Natural killer cell (primary cell): ENCODE measurements around the gene RRP8. TPM values are rescaled to one million over a fixed set of nuclear protein-coding genes. Genes with fewer than 3 reads are reported as not detected.

ENCODE experiments used
- ATAC-seq, 3 donors: fragments of 150-1000 bp in 2 of 3; fragments of 200-7000 bp in 1 of 3; cut with Tn5 transposase; 1 replicate in 1 of 3; 2 replicates in 2 of 3; pipeline ENCODE4 v1.10.0; 2021; ENCODE audit warnings: mild to moderate bottlenecking in 2 of 3, moderate library complexity in 2 of 3
- DNase-seq, 2 donors: peaks; one replicate each; pipeline versions ENCODE4 v3.0.0 to v3.0.0-alpha.2; 2013 to 2021; ENCODE audit warnings: mixed read lengths in 1 of 2
- H3K27ac ChIP-seq: one replicate; pipeline ENCODE4 v1.5.1; 2013; ENCODE audit warnings: mild to moderate bottlenecking, low read length
- H3K27me3 ChIP-seq: one replicate; pipeline ENCODE4 v1.6.1; 2013; ENCODE audit warnings: low read length; ENCODE audit not compliant: control insufficient read depth, insufficient read depth
- H3K36me3 ChIP-seq: one replicate; pipeline ENCODE4 v1.6.1; 2013; ENCODE audit warnings: low read length; ENCODE audit not compliant: control insufficient read depth, insufficient read depth
- H3K4me1 ChIP-seq: one replicate; pipeline ENCODE4 v1.6.1; 2013; ENCODE audit warnings: low read length; ENCODE audit not compliant: control insufficient read depth, insufficient read depth
- H3K4me3 ChIP-seq: one replicate; pipeline ENCODE4 v1.5.1; 2013; ENCODE audit warnings: low read length
- H3K9me3 ChIP-seq: one replicate; pipeline ENCODE4 v1.6.1; 2013; ENCODE audit warnings: low read length; ENCODE audit not compliant: control insufficient read depth, insufficient read depth
- H3K27ac Mint-ChIP-seq, 2 donors: one replicate each; pipeline ENCODE4 v1.8.0; 2022; ENCODE audit warnings: mild to moderate bottlenecking in 2 of 2, mixed read lengths in 2 of 2, moderate library complexity in 1 of 2
- H3K27me3 Mint-ChIP-seq, 2 donors: one replicate each; pipeline ENCODE4 v1.8.0; 2022; ENCODE audit warnings: low read depth in 2 of 2, mixed read lengths in 2 of 2
- H3K36me3 Mint-ChIP-seq: one replicate; pipeline ENCODE4 v1.8.0; 2022; ENCODE audit warnings: mixed read lengths
- H3K4me1 Mint-ChIP-seq, 2 donors: one replicate each; pipeline ENCODE4 v1.8.0; 2022; ENCODE audit warnings: mixed read lengths in 2 of 2
- H3K4me3 Mint-ChIP-seq: one replicate; pipeline ENCODE4 v1.8.0; 2022; ENCODE audit warnings: mild to moderate bottlenecking, moderate library complexity, mixed read lengths
- H3K9me3 Mint-ChIP-seq, 2 donors: one replicate each; pipeline ENCODE4 v1.8.0; 2022; ENCODE audit warnings: mixed read lengths in 2 of 2
- CTCF ChIP-seq: fragments of 200-600 bp; IDR thresholded peaks from one replicate; pipeline ENCODE4 v1.8.0; 2022; ENCODE audit warnings: antibody characterized with exemption
- WGBS: methylation state at CpG from one replicate; pipeline ENCODE4 v1.1.7; 2013; ENCODE audit warnings: missing lambda C conversion rate; ENCODE audit not compliant: insufficient coverage; 5-methylcytosine and 5-hydroxymethylcytosine counted together
- intact Hi-C: fragments of 100-400 bp; cut with micrococcal nuclease; formaldehyde crosslinking; loops from one replicate; pipeline ENCODE4 v1.14.2; 2022
- total RNA-seq, 4 donors: library from RNA; stranded (reverse); fragments of 120-200 nt in 1 of 4; gene quantifications; one replicate each; pipeline versions ENCODE4 v1.2.3 to v1.2.4, GENCODE V29; 2013 to 2022

RRP8 gene
- total RNA-seq, 3 donors from 2014 or later (not counting 1 experiment from before 2014, with no cell fraction given): 31.3 to 35.9 (median 31.9) TPM

GRCh38 chr11:6629573-6629891 is 26.1 kb upstream of the RRP8 start:
- no peak for ATAC-seq
- DNase-seq: no peak
- peaks cover 9% of the 10 kb centered on the region for H3K4me1 ChIP-seq
- Mint-ChIP-seq H3K9me3 (no peaks in the 10 kb centered on the region), H3K4me3 (no peak overlapping the region), H3K4me1 (peaks cover 9 to 12% of the 10 kb centered on the region in 2 donors), H3K27ac (no peak overlapping the region), H3K27me3 (no peaks in the 10 kb centered on the region), H3K36me3 (no peaks in the 10 kb centered on the region)
- intact Hi-C loops: no loop called here
- no peak overlapping the region for H3K27ac ChIP-seq
- 96% methylated on average over 24 of the region's 24 CpGs for whole genome bisulfite sequencing
- H3K4me3 ChIP-seq: no peak overlapping the region
- H3K9me3 ChIP-seq: no peaks in the 10 kb centered on the region
- no peak for TF ChIP-seq CTCF
- no peaks in the 10 kb centered on the region for H3K27me3 ChIP-seq
- H3K36me3 ChIP-seq: no peaks in the 10 kb centered on the region

DNA sequence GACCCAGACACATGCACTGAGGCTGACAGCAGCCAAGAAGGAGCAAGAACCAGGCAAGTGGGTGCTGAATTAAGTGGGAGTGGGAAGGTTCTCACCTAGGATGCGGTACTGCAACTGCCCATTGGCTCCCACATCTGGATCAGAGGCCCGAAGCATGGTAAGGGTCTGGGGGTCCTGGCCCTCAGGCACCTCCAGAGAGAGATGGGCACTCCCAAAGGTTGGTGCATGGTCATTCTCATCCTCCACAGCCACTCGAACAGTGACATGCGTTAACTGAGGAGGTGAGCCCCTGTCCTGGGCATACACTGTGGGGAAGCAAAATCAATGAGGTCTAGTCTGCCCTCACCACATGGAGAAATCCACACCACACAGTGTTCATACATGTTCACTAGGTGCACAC is 25.1 kb upstream of the RRP8 start:
- no peak overlapping the region for H3K27ac ChIP-seq
- no peaks in the 10 kb centered on the region for H3K27me3 Mint-ChIP-seq
- H3K9me3 Mint-ChIP-seq: no peaks in the 10 kb centered on the region

DNA sequence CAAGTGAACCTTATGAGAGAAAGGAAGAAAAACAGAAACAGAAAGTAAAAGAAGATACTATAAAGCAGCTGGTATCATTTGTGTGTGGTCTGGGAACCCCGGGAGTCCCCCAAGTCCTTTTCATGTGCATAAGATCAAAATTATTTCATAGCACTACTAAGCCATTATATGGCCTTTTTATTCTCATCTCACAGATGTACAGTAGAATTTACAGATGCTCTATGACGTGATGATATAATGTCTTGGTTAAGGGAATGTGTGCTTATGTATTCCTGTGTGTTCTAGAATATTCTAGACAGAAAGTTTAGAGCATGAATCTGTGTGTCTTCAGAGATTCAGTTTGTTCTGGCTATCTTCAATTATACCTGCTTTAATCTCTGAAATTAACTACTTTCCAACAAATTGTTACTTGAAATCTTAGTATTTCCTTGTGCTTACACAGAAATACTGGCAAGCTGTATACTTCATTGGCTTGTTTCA is 24.4 kb upstream of the RRP8 start:
- peak; percentile 67 to 87 (median 79) for ATAC-seq
- no peaks in the 10 kb centered on the region for H3K27me3 Mint-ChIP-seq
- H3K4me3 Mint-ChIP-seq: peak overlapping the region; percentile 52
- DNase-seq: peak in 1 of 2 donors; percentile 66
- intact Hi-C loops: no loop called here
- Histone ChIP-seq H3K27ac (peak overlapping the region; percentile 11), H3K36me3 (no peaks in the 10 kb centered on the region), H3K27me3 (no peaks in the 10 kb centered on the region), H3K9me3 (no peaks in the 10 kb centered on the region), H3K4me3 (no peak overlapping the region), H3K4me1 (peaks cover 9% of the 10 kb centered on the region)
- peak overlapping the region; percentile 10 to 24 for H3K27ac Mint-ChIP-seq
- H3K4me1 Mint-ChIP-seq: peaks cover 9 to 12% of the 10 kb centered on the region in 2 donors
- TF ChIP-seq CTCF: no peak
- no peaks in the 10 kb centered on the region for H3K9me3 Mint-ChIP-seq
- no peaks in the 10 kb centered on the region for H3K36me3 Mint-ChIP-seq
- WGBS: no CpG with 5 or more reads among the region's 2 CpGs

More for the DNA sequence above, 25.1 kb upstream of the RRP8 start:
- H3K4me1 Mint-ChIP-seq: peaks cover 9 to 12% of the 10 kb centered on the region in 2 donors
- no peak for ATAC-seq
- no peaks in the 10 kb centered on the region for H3K36me3 ChIP-seq
- 97% methylated on average over 4 of the region's 4 CpGs for WGBS
- H3K4me3 ChIP-seq: no peak overlapping the region
- no peak for TF ChIP-seq CTCF
- H3K4me1 ChIP-seq: peaks cover 9% of the 10 kb centered on the region
- intact Hi-C loops: no loop called here
- no peak overlapping the region for H3K4me3 Mint-ChIP-seq
- H3K27ac Mint-ChIP-seq: peak overlapping the region in 1 of 2 donors; percentile 10
- no peaks in the 10 kb centered on the region for H3K27me3 ChIP-seq
- DNase-seq: no peak
- no peaks in the 10 kb centered on the region for H3K9me3 ChIP-seq
- H3K36me3 Mint-ChIP-seq: no peaks in the 10 kb centered on the region
